Mesendoderm (in vitro differentiated cells): ENCODE measurements around the gene AFAP1.

ENCODE experiments used
- DNase-seq: peaks from one replicate; pipeline ENCODE4 v3.0.0; 2013
- H2AK5ac ChIP-seq: 2 replicates; pipeline ENCODE4 v1.6.1; 2013; ENCODE audit warnings: low read length, inconsistent platforms
- H2BK120ac ChIP-seq: 2 replicates; pipeline ENCODE4 v1.6.1; 2013; ENCODE audit warnings: low read depth, mild to moderate bottlenecking, low read length, moderate library complexity, mixed read lengths
- H2BK15ac ChIP-seq: replicated peaks from 2 replicates; pipeline ENCODE4 v1.6.1; 2013; ENCODE audit warnings: low read depth, mild to moderate bottlenecking, moderate library complexity
- H2BK5ac ChIP-seq: 2 replicates; pipeline ENCODE4 v1.6.1; 2013; ENCODE audit warnings: low read length, inconsistent platforms
- H3K18ac ChIP-seq: 2 replicates; pipeline ENCODE4 v1.6.1; 2013; ENCODE audit warnings: mild to moderate bottlenecking, low read length, mixed read lengths
- H3K23ac ChIP-seq: one replicate; pipeline ENCODE4 v1.6.1; 2013; ENCODE audit warnings: low read length
- H3K27ac ChIP-seq: 2 replicates; pipeline ENCODE4 v1.5.1; 2013; ENCODE audit warnings: low read depth, mild to moderate bottlenecking, inconsistent platforms, low read length, moderate library complexity
- H3K27me3 ChIP-seq: 2 replicates; pipeline ENCODE4 v1.6.1; 2013; ENCODE audit warnings: low read length, control low read depth, mild to moderate bottlenecking, inconsistent platforms; ENCODE audit not compliant: insufficient read depth, poor library complexity
- H3K36me3 ChIP-seq: 2 replicates; pipeline ENCODE4 v1.6.1; 2013; ENCODE audit warnings: low read length, inconsistent platforms; ENCODE audit not compliant: control insufficient read depth, insufficient read depth
- H3K4ac ChIP-seq: one replicate; pipeline ENCODE4 v1.6.1; 2013; ENCODE audit warnings: low read depth, mild to moderate bottlenecking, low read length, moderate library complexity
- H3K4me1 ChIP-seq: 2 replicates; pipeline ENCODE4 v1.6.1; 2013; ENCODE audit warnings: low read depth, low read length, inconsistent platforms; ENCODE audit not compliant: control insufficient read depth
- H3K4me2 ChIP-seq: 2 replicates; pipeline ENCODE4 v1.6.1; 2013; ENCODE audit warnings: low read length
- H3K4me3 ChIP-seq: 2 replicates; pipeline ENCODE4 v1.5.1; 2013; ENCODE audit warnings: mild to moderate bottlenecking, low read length
- H3K56ac ChIP-seq: one replicate; pipeline ENCODE4 v1.6.1; 2013; ENCODE audit warnings: low read length
- H3K79me1 ChIP-seq: 2 replicates; pipeline ENCODE4 v1.6.1; 2013; ENCODE audit warnings: low read length, inconsistent platforms
- H3K79me2 ChIP-seq: 2 replicates; pipeline ENCODE4 v1.6.1; 2013; ENCODE audit warnings: mild to moderate bottlenecking, low read length; ENCODE audit not compliant: control insufficient read depth, insufficient read depth
- H3K9ac ChIP-seq: 2 replicates; pipeline ENCODE4 v1.6.1; 2013; ENCODE audit warnings: low read length, inconsistent platforms
- H4K5ac ChIP-seq: one replicate; pipeline ENCODE4 v1.6.1; 2013; ENCODE audit warnings: low read length
- H4K8ac ChIP-seq: one replicate; pipeline ENCODE4 v1.6.1; 2013; ENCODE audit warnings: low read depth, mild to moderate bottlenecking, control low read depth, low read length, moderate library complexity
- WGBS: extraction: QIAGEN DNeasy Blood & Tissue Kit; methylation state at CpG from one replicate; pipeline ENCODE4 v1.1.7; 2013; ENCODE audit warnings: low lambda C conversion rate, missing lambda C conversion rate; ENCODE audit not compliant: insufficient coverage; ENCODE audit errors: extremely low coverage; 5-methylcytosine and 5-hydroxymethylcytosine counted together

AFAP1 gene

DNA sequence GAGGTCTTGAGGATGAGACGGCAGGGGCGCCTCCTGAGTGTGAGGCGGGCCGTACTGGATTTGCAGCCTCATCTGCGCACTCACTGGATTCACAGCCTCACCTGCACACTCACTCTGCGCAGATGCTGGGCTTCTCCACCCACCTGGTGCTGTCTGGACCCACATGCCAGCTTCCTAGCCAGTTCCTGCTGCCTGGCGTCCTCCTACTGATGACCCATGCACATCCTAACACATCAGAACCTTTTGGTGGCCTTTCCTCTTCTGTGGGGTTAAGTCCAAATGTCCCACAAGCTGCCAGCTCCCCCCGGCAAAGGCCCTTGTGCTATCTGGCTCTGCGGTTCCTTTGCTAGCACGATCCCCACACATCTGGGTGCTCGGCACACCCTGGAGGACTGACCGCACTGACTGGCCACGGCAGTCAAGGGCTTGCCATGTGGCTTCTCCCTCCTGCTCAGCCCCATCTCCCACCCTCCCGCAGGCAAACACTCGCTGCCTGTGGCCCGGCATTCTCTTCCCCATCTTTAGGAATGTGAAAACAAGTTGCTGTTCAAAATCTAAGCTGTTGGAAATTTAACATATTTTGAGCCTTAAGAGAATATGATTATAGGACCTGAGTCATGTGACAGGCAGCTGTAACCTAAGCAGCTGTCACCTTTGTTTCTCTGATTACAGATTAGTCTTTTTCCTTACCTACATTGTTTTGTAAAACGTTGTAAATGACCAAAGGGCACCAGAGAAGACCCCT, 39.4 kb upstream of the AFAP1 start:
- WGBS = no CpG with 5 or more reads among the region's 17 CpGs
- peak overlapping the region; percentile 99 for H2AK5ac ChIP-seq
- H3K4me3 ChIP-seq = no peak overlapping the region
- no peak overlapping the region for H3K27ac ChIP-seq
- DNase-seq = peak; percentile 23
- H4K8ac ChIP-seq = no peak overlapping the region
- no peak overlapping the region for H3K18ac ChIP-seq
- peak overlapping the region; percentile 91 for H4K5ac ChIP-seq
- no peaks in the 10 kb centered on the region for H3K27me3 ChIP-seq
- H2BK15ac ChIP-seq = no peak overlapping the region
- H2BK120ac ChIP-seq = no peak overlapping the region
- peak overlapping the region; percentile 45 for H3K9ac ChIP-seq
- H3K56ac ChIP-seq = peak overlapping the region; percentile 87
- no peak overlapping the region for H3K4me2 ChIP-seq
- peak overlapping the region; percentile 1 for H3K4ac ChIP-seq
- H3K36me3 ChIP-seq = no peaks in the 10 kb centered on the region
- H3K23ac ChIP-seq = no peak overlapping the region
- peak overlapping the region; percentile 82 for H2BK5ac ChIP-seq
- H3K79me2 ChIP-seq = no peaks in the 10 kb centered on the region
- peaks cover 17% of the 10 kb centered on the region for H3K4me1 ChIP-seq
- no peaks in the 10 kb centered on the region for H3K79me1 ChIP-seq

DNA sequence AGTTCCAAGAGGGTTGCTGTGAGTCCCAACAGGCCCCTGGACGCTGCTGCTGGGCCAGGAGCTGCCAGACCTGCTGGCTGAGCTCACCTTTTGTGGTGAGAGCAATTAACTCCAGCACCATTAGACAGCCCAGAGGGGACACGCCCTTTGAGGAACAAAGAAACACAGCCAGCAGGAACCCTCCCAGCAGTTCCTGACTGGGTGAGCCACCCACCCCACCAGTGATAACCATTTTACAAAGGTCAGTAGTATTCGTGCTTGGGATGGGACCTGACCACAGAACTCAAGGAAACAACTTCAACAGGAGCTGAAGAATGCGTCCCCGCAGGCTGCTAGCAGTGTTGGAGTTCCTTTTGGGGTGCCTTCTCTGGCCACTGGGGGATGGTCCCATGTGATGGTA, 38.8 kb upstream of the AFAP1 start:
- no peak overlapping the region for H4K8ac ChIP-seq
- peak overlapping the region; percentile 87 for H3K56ac ChIP-seq
- no peaks in the 10 kb centered on the region for H3K79me1 ChIP-seq
- H3K18ac ChIP-seq = no peak overlapping the region
- no peak overlapping the region for H3K4me3 ChIP-seq
- peak overlapping the region; percentile 91 for H4K5ac ChIP-seq
- no peak overlapping the region for H3K4me2 ChIP-seq
- peak; percentile 63 for DNase-seq
- no peak overlapping the region for H2BK15ac ChIP-seq
- peak overlapping the region; percentile 45 for H3K9ac ChIP-seq
- no peak overlapping the region for H3K27ac ChIP-seq
- no CpG with 5 or more reads among the region's 5 CpGs for WGBS
- H2AK5ac ChIP-seq = peak overlapping the region; percentile 99
- H3K27me3 ChIP-seq = no peaks in the 10 kb centered on the region
- peak overlapping the region; percentile 1 for H3K4ac ChIP-seq
- no peak overlapping the region for H2BK120ac ChIP-seq
- H2BK5ac ChIP-seq = peak overlapping the region; percentile 82
- peaks cover 17% of the 10 kb centered on the region for H3K4me1 ChIP-seq
- no peak overlapping the region for H3K23ac ChIP-seq
- no peaks in the 10 kb centered on the region for H3K36me3 ChIP-seq
- no peaks in the 10 kb centered on the region for H3K79me2 ChIP-seq

DNA sequence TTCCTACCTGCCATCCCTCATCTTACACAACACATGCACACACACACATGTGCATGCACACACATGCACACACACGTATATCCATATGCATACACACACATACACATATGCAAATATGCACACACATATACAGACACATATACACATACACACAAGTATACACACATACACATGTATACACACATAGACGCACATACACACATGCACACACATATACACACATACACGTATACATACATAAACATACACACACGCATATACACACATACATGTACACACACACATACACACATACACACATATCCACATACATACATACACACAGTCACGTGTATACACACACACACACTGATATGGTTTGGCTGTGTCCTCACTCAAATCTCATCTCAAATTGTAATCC, 37.0 kb upstream of the AFAP1 start:
- no peak for DNase-seq
- H3K4me3 ChIP-seq = no peak overlapping the region

DNA sequence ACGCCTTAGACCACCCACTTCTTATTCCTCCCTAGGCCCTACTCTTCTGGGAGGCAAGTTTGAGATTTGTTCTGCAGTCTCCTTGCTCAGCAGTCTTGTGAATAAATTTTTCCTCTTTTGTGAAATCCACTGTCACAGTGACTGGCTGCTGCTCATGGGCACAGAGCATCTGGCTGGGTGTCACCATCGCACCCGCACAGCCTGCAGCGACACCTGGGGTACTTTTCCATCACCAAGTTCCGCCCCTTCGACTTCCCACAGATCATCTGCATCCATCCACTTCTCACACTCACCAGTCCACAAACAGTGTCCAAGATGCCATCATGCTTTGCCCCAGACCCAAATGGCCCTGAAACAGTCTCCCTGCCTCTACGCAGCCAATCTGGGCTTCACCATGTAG, 36.4 kb upstream of the AFAP1 start:
- Histone ChIP-seq H3K4ac (no peak overlapping the region), H3K56ac (no peak overlapping the region), H4K8ac (no peak overlapping the region), H2BK15ac (no peak overlapping the region), H3K79me2 (no peaks in the 10 kb centered on the region), H3K4me2 (no peak overlapping the region), H3K79me1 (no peaks in the 10 kb centered on the region), H3K27ac (no peak overlapping the region), H3K4me3 (no peak overlapping the region), H3K27me3 (no peaks in the 10 kb centered on the region), H3K36me3 (no peaks in the 10 kb centered on the region), H2BK120ac (no peak overlapping the region), H3K18ac (no peak overlapping the region), H3K9ac (no peak overlapping the region), H3K23ac (no peak overlapping the region), H2AK5ac (no peak overlapping the region), H2BK5ac (no peak overlapping the region), H3K4me1 (peaks cover 18% of the 10 kb centered on the region), H4K5ac (no peak overlapping the region)
- DNase-seq = no peak
- WGBS = no CpG with 5 or more reads among the region's 7 CpGs

More for the DNA sequence above, 37.0 kb upstream of the AFAP1 start:
- H3K23ac ChIP-seq = no peak overlapping the region
- no peak overlapping the region for H4K5ac ChIP-seq
- H3K4ac ChIP-seq = no peak overlapping the region
- H3K79me2 ChIP-seq = no peaks in the 10 kb centered on the region
- no peaks in the 10 kb centered on the region for H3K79me1 ChIP-seq
- no peak overlapping the region for H2AK5ac ChIP-seq
- no peak overlapping the region for H3K27ac ChIP-seq
- H3K36me3 ChIP-seq = no peaks in the 10 kb centered on the region
- no peak overlapping the region for H3K18ac ChIP-seq
- H3K9ac ChIP-seq = no peak overlapping the region
- WGBS = no CpG with 5 or more reads among the region's 5 CpGs
- no peaks in the 10 kb centered on the region for H3K27me3 ChIP-seq
- no peak overlapping the region for H2BK120ac ChIP-seq
- H3K4me2 ChIP-seq = no peak overlapping the region
- H4K8ac ChIP-seq = no peak overlapping the region
- H3K56ac ChIP-seq = no peak overlapping the region
- H3K4me1 ChIP-seq = peaks cover 17% of the 10 kb centered on the region
- no peak overlapping the region for H2BK5ac ChIP-seq
- H2BK15ac ChIP-seq = no peak overlapping the region

DNA sequence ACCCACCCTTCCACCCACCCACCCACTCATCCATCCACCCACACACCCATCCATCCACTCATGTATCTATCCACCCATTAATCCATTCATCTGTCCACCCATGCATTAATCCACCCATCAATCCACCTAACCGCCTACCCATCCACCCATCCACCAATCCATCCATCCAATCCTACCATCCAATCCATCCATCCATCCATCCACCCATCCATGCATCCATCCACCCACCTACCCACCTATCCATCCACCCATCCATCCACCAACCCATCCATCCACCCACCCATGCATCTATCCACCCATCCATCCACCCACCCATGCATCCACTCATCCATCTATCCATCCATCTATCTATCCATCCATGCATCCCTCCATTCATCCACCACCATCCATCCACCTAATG, 34.8 kb upstream of the AFAP1 start:
- DNase-seq = no peak
- no peak overlapping the region for H2BK120ac ChIP-seq
- H3K79me2 ChIP-seq = no peaks in the 10 kb centered on the region
- H3K18ac ChIP-seq = no peak overlapping the region
- H4K5ac ChIP-seq = no peak overlapping the region
- H4K8ac ChIP-seq = no peak overlapping the region
- H3K27ac ChIP-seq = no peak overlapping the region
- WGBS = no CpG with 5 or more reads among the region's 1 CpG
- no peak overlapping the region for H3K23ac ChIP-seq
- H3K4me1 ChIP-seq = peaks cover 26% of the 10 kb centered on the region
- H3K4me3 ChIP-seq = no peak overlapping the region
- H2BK15ac ChIP-seq = no peak overlapping the region
- no peak overlapping the region for H3K9ac ChIP-seq
- H3K36me3 ChIP-seq = no peaks in the 10 kb centered on the region
- no peak overlapping the region for H3K4ac ChIP-seq
- no peak overlapping the region for H2AK5ac ChIP-seq
- H3K56ac ChIP-seq = no peak overlapping the region
- no peak overlapping the region for H2BK5ac ChIP-seq
- no peak overlapping the region for H3K4me2 ChIP-seq
- no peaks in the 10 kb centered on the region for H3K79me1 ChIP-seq
- no peaks in the 10 kb centered on the region for H3K27me3 ChIP-seq

DNA sequence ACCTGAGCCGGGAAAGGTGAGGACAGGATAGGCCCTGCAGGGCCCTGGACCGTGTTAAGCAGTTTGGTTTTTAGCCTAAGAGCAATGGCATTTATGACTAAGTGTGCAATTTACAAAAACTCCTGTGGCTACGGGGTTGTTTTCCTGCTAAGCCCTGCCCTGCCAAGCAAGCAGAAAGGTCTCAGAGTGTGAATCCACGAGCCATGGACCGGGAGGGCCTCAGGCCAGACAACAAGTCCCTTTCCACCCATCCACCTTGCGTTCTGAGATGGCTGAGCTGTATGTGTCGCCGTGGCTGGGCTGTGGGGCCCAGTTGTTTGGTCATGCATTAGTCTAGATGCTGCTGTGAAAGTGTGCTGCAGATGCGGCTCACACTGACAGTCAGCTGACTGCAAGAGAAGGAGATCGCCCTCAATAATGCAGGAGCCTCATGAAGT, 33.9 kb upstream of the AFAP1 start:
- H3K4me1 ChIP-seq = peaks cover 18% of the 10 kb centered on the region
- H3K27me3 ChIP-seq = no peaks in the 10 kb centered on the region
- no peak overlapping the region for H3K23ac ChIP-seq
- no peak overlapping the region for H2BK5ac ChIP-seq
- H2BK15ac ChIP-seq = no peak overlapping the region
- no CpG with 5 or more reads among the region's 10 CpGs for WGBS
- no peak overlapping the region for H3K4ac ChIP-seq
- no peak overlapping the region for H3K4me3 ChIP-seq
- H4K5ac ChIP-seq = no peak overlapping the region
- no peak overlapping the region for H3K27ac ChIP-seq
- no peak for DNase-seq
- no peak overlapping the region for H2AK5ac ChIP-seq
- H4K8ac ChIP-seq = no peak overlapping the region
- no peak overlapping the region for H3K56ac ChIP-seq
- no peak overlapping the region for H3K4me2 ChIP-seq
- H2BK120ac ChIP-seq = no peak overlapping the region
- no peaks in the 10 kb centered on the region for H3K79me2 ChIP-seq
- H3K18ac ChIP-seq = no peak overlapping the region
- H3K36me3 ChIP-seq = no peaks in the 10 kb centered on the region
- H3K79me1 ChIP-seq = no peaks in the 10 kb centered on the region
- H3K9ac ChIP-seq = no peak overlapping the region
